ENCODE measurements around the gene ARHGAP22. TPM values are rescaled to one million over a fixed set of nuclear protein-coding genes. Genes with fewer than 3 reads are reported as not detected.

ARHGAP22 gene
- total and polyA plus RNA-seq, 2 experiments from 2014 or later, result 3.2 to 7.8 TPM

DNA sequence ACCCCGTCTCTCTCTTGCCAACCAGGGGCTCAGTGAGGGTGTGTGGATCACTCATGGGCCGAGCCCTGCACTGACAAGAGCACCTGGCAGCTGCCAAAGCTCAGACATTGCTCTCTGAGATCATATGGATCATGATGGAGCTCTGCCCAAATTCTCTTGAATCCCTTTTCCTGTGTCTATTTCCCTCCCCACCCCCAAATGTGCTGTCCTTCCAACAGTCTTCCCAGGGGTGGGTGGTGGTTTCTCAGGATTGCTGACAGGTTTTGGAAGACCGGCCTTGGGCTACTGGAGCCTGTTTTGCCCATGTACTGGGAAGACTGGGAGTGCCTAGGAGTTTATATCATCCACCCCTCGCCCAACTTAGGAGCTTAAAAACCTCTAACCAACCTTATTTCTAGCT lies 10.5 kb downstream of the ARHGAP22 start:
- Histone ChIP-seq H3K27me3 (no peaks in the 10 kb centered on the region), H3K4me3 (no peak overlapping the region), H3K4me1 (ENCODE audit: low read depth) (no peaks in the 10 kb centered on the region), H3K9me3 (ENCODE audit: low read depth) (no peaks in the 10 kb centered on the region), H3K27ac (no peak overlapping the region), H3K36me3 (no peaks in the 10 kb centered on the region)
- DNase-seq (ENCODE audit: low read depth in 1 of 2, low spot score in 1 of 2), result no peak
- TF ChIP-seq, protein P1, sequence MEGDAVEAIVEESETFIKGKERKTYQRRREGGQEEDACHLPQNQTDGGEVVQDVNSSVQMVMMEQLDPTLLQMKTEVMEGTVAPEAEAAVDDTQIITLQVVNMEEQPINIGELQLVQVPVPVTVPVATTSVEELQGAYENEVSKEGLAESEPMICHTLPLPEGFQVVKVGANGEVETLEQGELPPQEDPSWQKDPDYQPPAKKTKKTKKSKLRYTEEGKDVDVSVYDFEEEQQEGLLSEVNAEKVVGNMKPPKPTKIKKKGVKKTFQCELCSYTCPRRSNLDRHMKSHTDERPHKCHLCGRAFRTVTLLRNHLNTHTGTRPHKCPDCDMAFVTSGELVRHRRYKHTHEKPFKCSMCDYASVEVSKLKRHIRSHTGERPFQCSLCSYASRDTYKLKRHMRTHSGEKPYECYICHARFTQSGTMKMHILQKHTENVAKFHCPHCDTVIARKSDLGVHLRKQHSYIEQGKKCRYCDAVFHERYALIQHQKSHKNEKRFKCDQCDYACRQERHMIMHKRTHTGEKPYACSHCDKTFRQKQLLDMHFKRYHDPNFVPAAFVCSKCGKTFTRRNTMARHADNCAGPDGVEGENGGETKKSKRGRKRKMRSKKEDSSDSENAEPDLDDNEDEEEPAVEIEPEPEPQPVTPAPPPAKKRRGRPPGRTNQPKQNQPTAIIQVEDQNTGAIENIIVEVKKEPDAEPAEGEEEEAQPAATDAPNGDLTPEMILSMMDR (IDR thresholded peaks at IDR 0.05; ENCODE audit: low read depth, low read length), result no peak

DNA sequence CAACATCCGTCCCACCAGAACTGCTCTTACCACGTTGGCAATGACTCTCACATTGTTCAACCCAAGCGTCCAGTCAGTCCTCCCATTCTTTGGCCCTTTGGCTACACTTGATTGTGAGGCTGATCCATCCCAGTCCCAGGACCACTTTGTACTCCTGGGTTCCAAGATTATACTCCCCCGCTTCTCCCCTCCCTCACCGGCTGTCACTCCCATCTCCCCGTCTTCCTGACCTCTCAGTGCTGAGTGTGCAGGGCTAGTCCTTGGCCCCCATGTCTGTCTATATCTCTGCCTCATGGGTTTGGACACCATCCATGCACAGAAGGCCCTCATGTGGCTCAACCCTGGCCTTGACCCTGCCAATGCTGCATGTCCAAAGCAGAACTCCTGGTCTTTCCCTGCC lies 12.5 kb downstream of the ARHGAP22 start:
- Histone ChIP-seq H3K4me3 (no peak overlapping the region), H3K36me3 (no peaks in the 10 kb centered on the region), H3K4me1 (ENCODE audit: low read depth) (no peaks in the 10 kb centered on the region), H3K9me3 (ENCODE audit: low read depth) (no peaks in the 10 kb centered on the region), H3K27ac (no peak overlapping the region), H3K27me3 (no peaks in the 10 kb centered on the region)
- no peak for DNase-seq (ENCODE audit: low read depth in 1 of 2, low spot score in 1 of 2)
- TF ChIP-seq, protein P1 (IDR thresholded peaks at IDR 0.05; ENCODE audit: low read depth, low read length), result no peak

DNA sequence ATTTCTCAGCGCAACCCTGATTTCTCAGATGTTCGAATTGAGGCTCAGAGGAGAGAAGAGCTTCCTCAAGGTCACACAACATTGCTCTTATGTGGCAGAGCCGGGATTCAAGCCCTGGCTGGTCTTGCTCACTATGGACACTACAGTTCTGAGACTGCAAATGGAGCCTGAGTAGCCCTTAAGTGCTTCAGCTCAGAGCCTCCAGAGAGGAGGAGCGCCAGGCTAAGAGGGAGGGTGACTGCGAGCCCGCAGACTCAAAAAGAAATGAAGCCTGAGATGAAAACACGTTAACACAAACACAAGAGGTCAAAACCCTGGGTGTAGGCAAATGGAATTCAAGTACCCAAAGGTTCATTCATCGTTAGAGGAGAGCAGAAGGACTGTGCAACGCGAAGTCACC lies 13.9 kb downstream of the ARHGAP22 start:
- H3K36me3 ChIP-seq, result no peaks in the 10 kb centered on the region
- TF ChIP-seq, protein P1 (IDR thresholded peaks at IDR 0.05; ENCODE audit: low read depth, low read length), result no peak
- H3K4me1 ChIP-seq (ENCODE audit: low read depth), result no peaks in the 10 kb centered on the region
- no peaks in the 10 kb centered on the region for H3K9me3 ChIP-seq (ENCODE audit: low read depth)
- no peak overlapping the region for H3K4me3 ChIP-seq
- no peak overlapping the region for H3K27ac ChIP-seq
- H3K27me3 ChIP-seq, result no peaks in the 10 kb centered on the region
- DNase-seq (ENCODE audit: low read depth in 1 of 2, low spot score in 1 of 2), result no peak

DNA sequence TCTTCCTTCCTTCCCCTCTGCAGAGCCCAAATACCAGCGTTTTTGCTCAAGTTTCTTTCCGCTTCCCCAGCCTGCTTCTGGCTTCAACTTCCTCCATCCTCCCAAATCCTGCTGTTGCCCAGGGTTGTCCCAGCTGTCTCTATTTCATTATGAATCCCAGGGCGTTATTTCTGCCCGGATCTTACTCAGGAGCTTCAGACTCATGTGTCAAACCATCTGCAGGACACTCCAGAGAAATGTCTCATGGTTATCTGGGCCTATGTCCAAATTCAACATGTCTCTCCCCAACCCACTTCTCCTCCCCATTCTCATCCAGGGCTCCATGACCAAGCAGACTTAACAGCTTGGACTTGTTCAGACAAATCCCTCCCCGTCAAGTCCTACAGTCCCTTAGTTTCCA lies 15.6 kb downstream of the ARHGAP22 start:
- no peak overlapping the region for H3K27ac ChIP-seq
- H3K27me3 ChIP-seq, result no peaks in the 10 kb centered on the region
- no peaks in the 10 kb centered on the region for H3K36me3 ChIP-seq
- no peaks in the 10 kb centered on the region for H3K9me3 ChIP-seq (ENCODE audit: low read depth)
- no peak overlapping the region for H3K4me3 ChIP-seq
- TF ChIP-seq, protein P1 (IDR thresholded peaks at IDR 0.05; ENCODE audit: low read depth, low read length), result no peak
- no peaks in the 10 kb centered on the region for H3K4me1 ChIP-seq (ENCODE audit: low read depth)
- peak in 1 of 2 donors; percentile 80 for DNase-seq (ENCODE audit: low read depth in 1 of 2, low spot score in 1 of 2)

DNA sequence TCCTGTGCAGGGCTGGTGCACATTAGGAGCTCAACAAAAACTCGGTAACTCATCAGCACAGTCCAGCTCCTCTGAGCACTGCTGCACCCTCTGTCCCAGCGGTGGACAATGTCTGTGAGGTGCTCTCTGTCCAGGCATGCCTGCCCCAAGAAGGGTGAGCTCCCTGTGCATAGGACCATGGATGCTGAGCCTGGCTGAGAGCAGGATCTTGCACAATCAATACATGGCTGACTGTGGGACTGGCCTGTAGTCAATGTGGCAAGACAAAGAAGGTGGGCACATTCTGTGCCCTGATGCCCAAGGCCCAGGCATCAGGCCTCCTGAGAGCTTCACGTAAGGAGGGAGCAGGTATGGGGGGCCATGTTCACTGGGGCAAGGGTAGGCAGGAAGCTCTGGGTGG lies 17.1 kb downstream of the ARHGAP22 start:
- Histone ChIP-seq H3K9me3 (ENCODE audit: low read depth) (no peaks in the 10 kb centered on the region), H3K27ac (no peak overlapping the region), H3K36me3 (no peaks in the 10 kb centered on the region), H3K4me1 (ENCODE audit: low read depth) (no peaks in the 10 kb centered on the region), H3K4me3 (no peak overlapping the region), H3K27me3 (no peaks in the 10 kb centered on the region)
- DNase-seq (ENCODE audit: low read depth in 1 of 2, low spot score in 1 of 2), result no peak
- TF ChIP-seq, protein P1 (IDR thresholded peaks at IDR 0.05; ENCODE audit: low read depth, low read length), result no peak

DNA sequence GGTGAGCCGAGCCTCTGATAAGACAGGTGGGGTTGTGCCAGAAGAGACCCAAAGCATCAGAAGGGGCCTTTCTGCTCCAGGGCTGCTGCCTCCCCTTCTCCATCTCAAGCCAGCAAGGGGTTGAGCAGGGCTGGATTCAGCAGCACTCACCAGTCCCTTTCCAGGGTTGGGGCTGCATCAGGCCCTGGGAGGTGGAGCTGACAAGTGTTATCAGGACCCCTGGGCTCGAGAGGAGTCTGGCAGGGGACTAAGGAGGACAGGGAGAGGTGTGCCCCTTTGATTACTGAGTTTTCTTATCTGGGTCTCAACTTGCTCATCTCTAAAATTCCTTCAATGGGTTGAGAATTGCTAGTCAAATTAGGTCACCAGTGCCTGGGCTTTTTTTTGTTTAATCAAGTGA lies 17.8 kb downstream of the ARHGAP22 start:
- H3K4me3 ChIP-seq, result no peak overlapping the region
- TF ChIP-seq, protein P1 (IDR thresholded peaks at IDR 0.05; ENCODE audit: low read depth, low read length), result no peak
- no peak for DNase-seq (ENCODE audit: low read depth in 1 of 2, low spot score in 1 of 2)
- no peaks in the 10 kb centered on the region for H3K9me3 ChIP-seq (ENCODE audit: low read depth)
- no peaks in the 10 kb centered on the region for H3K27me3 ChIP-seq
- no peaks in the 10 kb centered on the region for H3K4me1 ChIP-seq (ENCODE audit: low read depth)
- no peaks in the 10 kb centered on the region for H3K36me3 ChIP-seq
- H3K27ac ChIP-seq, result no peak overlapping the region
